Activated CD8-positive, alpha-beta memory T cell treated with anti-CD3 and anti-CD28 coated beads for 36 hours (primary cell): ENCODE data around the gene PRPSAP2. TPM values are rescaled to one million over a fixed set of nuclear protein-coding genes. Genes with fewer than 3 reads are reported as not detected.

Experiments
- CTCF ChIA-PET: fragments of 350-600 bp; sonication (Branson Sonifier 250); formaldehyde crosslinking; loops from one replicate; lab custom pipeline; 2021; ENCODE audit warnings: antibody characterized with exemption; lab: Charles Lee
- POLR2A ChIA-PET: fragments of 350-600 bp; sonication (Branson Sonifier 250); formaldehyde crosslinking; loops from one replicate; lab custom pipeline; 2021; ENCODE audit warnings: antibody characterized with exemption; lab: Charles Lee
- total RNA-seq, 2 experiments: library from RNA; stranded (reverse); gene quantifications; one replicate each; pipeline ENCODE4 v1.2.3, GENCODE V29; 2021

Gene PRPSAP2
- total RNA-seq, 2 experiments from 2014 or later, result 60.0 to 60.3 TPM

DNA sequence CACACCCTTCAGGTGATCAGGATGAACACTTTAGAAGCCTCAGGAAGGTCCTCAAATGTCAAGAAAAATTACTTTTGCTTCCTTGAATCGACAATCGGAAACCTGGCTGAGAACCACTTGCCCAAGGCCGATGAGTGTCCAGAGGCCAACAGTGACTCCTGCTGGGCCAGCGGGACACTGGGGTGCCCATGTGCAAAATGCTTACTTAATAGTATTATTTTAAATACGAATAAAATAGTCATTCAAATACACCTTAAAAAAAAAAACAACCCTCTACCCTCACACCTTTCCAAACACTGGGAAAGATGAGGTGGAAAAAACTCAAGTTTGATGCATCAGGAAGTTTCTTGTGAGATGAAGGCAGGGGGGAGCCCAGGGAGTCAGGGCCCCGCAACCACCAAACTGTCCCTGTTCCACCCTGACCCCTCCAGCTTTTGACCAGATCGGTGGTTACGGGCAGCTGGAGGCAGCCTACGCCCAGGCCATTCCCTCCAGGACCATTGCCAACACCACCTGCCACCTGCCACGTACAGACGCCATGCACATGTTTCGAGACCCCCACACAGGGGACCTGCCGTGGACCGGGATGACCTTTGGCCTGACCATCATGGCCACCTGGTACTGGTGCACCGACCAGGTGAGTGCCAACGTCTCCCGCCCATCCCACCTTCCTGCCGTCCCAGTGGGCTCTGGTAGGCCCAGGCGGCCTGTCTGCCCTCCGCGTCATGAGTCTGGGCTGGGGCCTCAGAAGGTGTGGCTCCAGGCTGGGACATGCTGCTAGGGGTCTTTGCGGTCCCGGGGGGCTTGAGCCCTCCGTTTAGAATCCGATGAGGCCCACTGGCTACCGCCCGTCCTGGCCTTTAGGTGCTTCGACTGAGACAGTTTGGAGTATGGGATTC is 112.9 kb downstream of the PRPSAP2 start:
- ChIA-PET POLR2A (no interaction called here), CTCF (interaction anchor here (1.5 to 2.8 kb wide), 2 partner anchors 10 kb away, joined by 6 to 9 read pairs; no protein-coding TSS in a partner anchor)

DNA sequence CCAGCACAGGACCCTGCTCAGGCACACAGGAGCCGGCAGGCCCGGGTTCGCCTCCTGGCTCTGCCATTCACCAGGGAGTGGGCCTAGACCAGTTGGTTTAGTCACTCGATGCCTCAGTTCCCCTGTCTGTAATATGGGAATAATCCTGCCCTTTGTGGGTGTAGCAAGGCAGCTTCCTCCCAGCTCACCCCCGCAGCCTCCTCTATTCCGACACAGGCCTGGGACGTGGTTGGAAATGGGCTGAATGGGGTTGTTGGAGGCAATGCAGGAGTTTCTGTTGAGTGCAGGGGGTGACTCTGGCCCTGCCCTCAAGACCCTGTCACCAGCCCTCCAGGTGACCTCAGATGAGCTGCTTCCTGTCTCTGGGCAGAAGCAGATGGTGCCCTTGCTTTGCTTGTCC is 113.9 kb downstream of the PRPSAP2 start:
- CTCF ChIA-PET, result interaction anchor here (2.8 kb wide), 1 partner anchor 11 kb away, joined by 9 read pairs; no protein-coding TSS in a partner anchor
- POLR2A ChIA-PET, result no interaction called here

DNA sequence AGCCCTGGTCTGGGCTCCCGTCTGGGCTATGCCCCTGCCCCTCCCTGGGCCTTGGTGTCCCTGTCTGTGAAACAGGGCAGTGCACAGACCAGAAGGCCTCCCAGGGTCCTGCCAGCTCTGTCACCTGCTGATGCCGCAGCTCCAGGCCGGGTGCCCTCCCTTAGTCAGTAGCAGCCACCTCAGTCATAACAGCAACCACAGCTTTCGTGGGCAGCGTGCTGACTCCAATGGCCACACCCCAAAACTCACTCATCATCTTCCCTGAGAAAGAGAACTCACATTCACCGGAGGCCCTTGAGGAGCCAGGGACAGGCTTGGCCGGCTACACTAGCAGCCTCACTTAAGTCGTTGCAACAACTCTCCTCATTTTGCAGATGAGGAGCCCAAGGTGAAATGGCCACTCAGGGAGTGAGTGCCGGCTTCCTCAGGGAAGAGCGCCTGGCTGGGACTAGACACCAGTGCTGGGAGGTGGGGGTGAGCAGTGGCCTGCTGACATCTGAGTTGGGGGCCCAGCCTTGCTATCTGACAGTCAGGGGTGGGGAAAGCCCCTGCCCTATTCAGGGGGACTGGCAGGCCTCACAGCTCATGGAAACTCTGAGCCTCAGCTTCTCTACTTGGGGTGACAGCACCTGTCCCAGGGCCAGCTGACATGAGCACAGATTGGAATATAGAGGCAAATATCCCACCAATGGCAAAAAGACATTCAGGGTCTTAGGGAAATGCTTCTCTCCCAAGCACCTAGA is 116.6 kb downstream of the PRPSAP2 start:
- CTCF ChIA-PET, result interaction anchor here (1.8 kb wide), 1 partner anchor 13 kb away, joined by 7 read pairs; no protein-coding TSS in a partner anchor
- POLR2A ChIA-PET, result no interaction called here

DNA sequence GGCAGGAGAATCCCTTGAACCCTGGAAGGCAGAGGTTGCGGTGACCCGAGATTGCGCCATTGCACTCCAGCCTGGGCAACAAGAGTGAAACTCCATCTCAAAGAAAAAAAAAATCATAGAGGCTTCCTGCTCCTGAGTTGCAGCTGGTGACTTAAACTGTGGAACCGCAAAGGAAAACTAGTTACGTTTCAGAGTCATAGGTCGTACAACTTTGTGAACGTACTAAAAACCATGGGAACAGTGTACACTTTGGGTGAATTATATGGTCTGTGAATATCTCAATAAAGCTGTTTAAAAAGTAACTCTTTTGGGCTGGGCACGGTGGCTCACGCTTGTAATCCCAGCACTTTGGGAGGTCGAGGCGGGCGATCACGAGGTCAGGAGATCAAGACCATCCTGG is 117.7 kb downstream of the PRPSAP2 start:
- ChIA-PET POLR2A (no interaction called here), CTCF (interaction anchor here (0.6 to 1.8 kb wide), 2 partner anchors 8 to 14 kb away, joined by 3 to 7 read pairs; no protein-coding TSS in a partner anchor)

DNA sequence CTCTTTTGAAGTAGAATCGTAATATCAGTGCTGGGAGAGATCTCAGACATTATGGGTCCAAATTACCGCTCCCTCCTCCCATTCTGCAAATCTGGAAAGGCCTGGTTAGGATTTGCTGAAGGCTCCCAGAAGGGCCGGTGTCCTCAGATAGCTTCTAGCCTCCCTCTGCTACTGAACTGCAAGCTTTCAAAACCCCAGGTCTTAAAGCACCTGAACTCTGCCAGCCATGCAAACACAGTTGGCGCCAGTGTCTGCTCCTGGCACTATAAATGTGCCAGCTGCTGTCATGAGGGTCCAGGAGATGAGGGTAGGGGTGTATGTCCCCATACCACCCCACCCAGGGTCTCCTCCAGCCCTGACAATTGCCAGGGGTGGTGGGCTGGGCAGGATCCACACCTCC is 118.3 kb downstream of the PRPSAP2 start:
- POLR2A ChIA-PET, result no interaction called here

DNA sequence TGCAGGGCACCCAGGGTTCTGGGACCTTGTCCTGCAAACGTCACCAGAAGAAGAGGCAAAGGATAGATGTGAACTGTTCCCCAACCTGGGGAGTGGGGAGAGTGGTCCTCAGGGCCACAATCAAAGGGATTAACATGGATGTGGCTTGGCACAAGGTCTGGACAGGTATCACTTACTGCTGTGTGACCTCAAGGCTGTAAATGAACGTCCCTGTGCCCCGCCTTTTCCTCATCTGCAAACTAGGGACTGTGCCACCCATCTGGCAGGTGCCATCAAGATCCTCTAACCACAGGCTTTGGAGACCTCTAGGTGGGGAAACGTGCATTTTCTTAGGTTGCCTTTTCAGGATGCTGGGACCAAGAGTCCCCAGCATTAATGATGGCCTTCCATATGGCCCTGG is 119.1 kb downstream of the PRPSAP2 start:
- CTCF ChIA-PET, result no interaction called here
- POLR2A ChIA-PET, result no interaction called here

More for the DNA sequence above, 118.3 kb downstream of the PRPSAP2 start:
- CTCF ChIA-PET, result interaction anchor here (1.8 kb wide), 1 partner anchor 15 kb away, joined by 7 read pairs; no protein-coding TSS in a partner anchor

DNA sequence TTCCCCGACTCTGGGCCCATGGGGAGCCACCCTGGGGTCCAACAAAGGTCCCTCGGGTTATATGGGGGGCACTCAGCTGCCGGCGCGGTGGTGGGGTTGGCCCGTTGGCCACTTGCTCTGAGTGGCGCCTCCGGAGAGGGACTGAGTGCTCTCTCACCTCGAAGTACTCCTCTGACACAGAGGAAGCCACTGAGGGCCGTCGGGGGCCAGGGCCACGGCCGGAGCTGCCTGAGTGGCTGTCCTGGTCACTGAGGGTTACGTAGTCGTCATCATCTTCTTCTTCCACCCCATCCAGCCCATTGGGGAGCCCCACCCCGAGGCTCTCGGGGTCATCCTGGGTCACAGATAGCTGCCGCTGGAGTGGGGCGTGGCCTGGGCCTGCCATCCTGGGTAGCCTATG is 119.7 kb downstream of the PRPSAP2 start:
- POLR2A ChIA-PET, result no interaction called here
- CTCF ChIA-PET, result no interaction called here

DNA sequence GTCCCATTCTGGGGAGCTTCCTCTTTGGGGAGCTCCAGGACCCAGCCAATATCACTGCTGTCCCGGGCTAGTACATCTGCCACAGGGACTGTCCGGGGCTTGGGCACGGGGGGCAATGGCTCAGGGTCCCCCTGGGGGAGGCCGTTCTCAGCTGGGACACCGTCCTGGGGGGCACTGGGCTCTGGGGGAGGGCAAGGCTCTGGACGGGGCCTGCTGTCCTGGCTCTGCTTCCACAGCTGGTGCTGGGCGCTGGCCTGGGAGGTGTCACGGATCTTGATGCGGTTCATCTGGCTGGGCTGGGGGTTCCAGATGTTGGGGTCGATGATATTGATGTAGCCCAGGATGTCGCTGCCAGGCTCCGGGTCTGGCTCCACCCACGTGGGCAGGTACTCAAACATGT is 120.1 kb downstream of the PRPSAP2 start:
- POLR2A ChIA-PET, result no interaction called here
- CTCF ChIA-PET, result interaction anchor here (1.3 kb wide), 1 partner anchor 17 kb away, joined by 4 read pairs; no protein-coding TSS in a partner anchor

DNA sequence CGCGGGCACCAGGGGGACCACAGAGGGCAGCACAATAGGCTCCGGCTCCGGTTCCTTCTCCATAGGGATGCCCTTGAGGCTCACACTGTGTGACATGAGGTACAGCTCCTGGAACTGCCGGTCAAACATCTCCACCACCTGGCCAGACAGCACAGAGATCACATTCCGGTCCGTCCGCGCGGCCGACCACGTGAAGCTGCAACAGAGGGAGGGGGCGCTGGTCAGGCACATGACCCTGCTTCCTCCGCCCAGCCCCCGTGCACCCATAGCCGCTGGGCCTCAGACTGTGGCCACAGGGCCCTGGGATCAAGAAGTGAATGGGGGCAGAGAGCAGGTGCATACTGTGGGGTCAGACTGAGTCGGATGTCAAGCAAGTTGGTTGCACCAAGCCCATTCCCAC is 120.7 kb downstream of the PRPSAP2 start:
- ChIA-PET POLR2A (no interaction called here), CTCF (interaction anchor here (1.3 kb wide), 1 partner anchor 17 kb away, joined by 4 read pairs; no protein-coding TSS in a partner anchor)

Other genes starting within 250 kb of the PRPSAP2 start
- gene TBC1D28, start 213.7 kb upstream of the PRPSAP2 start, total RNA-seq, result not detected
- gene FOXO3B, start 175.8 kb upstream of the PRPSAP2 start, total RNA-seq, result 1 to 10 TPM; 6.0 to 6.2 TPM
- under 1 TPM in 1 of 2 experiments, not detected in 1; 0.19 TPM for gene FBXW10, start 114.1 kb upstream of the PRPSAP2 start, total RNA-seq
- 10 to 100 TPM; 40.7 to 43.2 TPM for gene TVP23B, start 76.9 kb upstream of the PRPSAP2 start, total RNA-seq
- gene SLC5A10, start 94.0 kb downstream of the PRPSAP2 start, total RNA-seq, result not detected
- 10 to 100 TPM; 11.2 to 11.6 TPM for gene FAM83G, start 146.6 kb downstream of the PRPSAP2 start, total RNA-seq
- gene GRAP, start 188.8 kb downstream of the PRPSAP2 start, total RNA-seq, result 1 to 10 TPM; 6.4 to 8.2 TPM